Measurements from ENCODE around the gene C15orf40.
"Not testable (repeated sequence)": the region's sequence is repeated elsewhere in the genome, so short reads cannot be mapped to it uniquely, and the experiment has no call there.

Gene C15orf40

DNA sequence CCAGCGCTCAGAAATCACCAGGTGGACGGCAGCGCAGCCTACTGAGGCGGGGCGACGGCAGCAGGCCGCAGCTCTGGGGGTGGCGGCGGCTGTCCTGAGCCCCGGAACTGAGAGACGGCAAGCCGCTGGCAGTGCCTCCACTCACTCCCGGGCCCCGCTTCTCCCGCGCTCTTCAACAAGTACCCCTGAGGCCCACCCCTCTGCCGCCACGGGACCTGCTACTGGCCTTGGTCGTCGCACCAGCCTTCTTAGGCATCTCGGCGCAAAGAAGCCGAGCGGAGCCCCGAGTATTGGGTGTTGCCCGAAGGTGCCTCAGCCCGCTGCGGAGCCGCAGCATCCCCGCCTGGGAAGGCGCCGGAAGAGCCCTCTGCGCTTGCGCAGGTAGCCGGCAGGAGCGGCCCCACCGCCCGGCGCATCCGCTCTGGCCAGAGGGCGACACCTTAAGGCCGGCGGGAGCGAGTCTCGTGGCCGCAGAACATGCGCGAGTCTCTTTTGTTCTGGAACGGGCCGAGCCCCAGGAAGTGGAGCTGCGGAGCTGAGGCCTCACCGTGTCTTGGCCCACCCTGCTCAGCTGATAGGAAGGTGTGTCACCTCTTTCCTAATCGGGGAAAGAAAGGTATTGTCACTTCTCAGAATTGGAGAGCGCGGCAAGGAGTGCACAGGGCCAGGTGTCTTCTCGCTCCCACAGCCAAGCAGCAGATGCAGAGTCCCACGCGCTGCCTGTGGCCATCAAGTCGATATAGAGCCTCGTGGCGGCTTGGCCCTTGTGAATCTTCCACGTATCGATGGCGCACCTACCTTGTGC, at the start of gene C15orf40:
C15orf40 (minus strand) TSS at position 369 of the 805 bp plus-strand sequence; CDS start at position 337, 32 bp downstream.
- no peak for FAIRE-seq
- TF ChIP-seq POLR2A (IDR thresholded peaks at IDR 0.05; ENCODE audit: low read depth, low read length), result peak; percentile 63; the same call in 1 of the 2 replicates

GRCh38 chr15:83057696-83058376, 46.4 kb upstream of the C15orf40 start:
- no peak for DNase-seq (ENCODE audit: insufficient read length, low spot score)
- no peak for TF ChIP-seq POLR2A (IDR thresholded peaks at IDR 0.05; ENCODE audit: low read depth, low read length)
- no peak for FAIRE-seq

More for the DNA sequence above, at the start of gene C15orf40:
- peak; percentile 77 for DNase-seq (ENCODE audit: insufficient read length, low spot score)

- FAIRE-seq (no peak), DNase-seq (ENCODE audit: insufficient read length, low spot score) (no peak)
- TF ChIP-seq POLR2A (IDR thresholded peaks at IDR 0.05; ENCODE audit: low read depth, low read length), result no peak
These were observed 45.6 kb upstream of the C15orf40 start for GRCh38 chr15:83057002-83057401.

- no peak for TF ChIP-seq POLR2A (IDR thresholded peaks at IDR 0.05; ENCODE audit: low read depth, low read length)
- DNase-seq (ENCODE audit: insufficient read length, low spot score) (peak; percentile 15), FAIRE-seq (no peak)
These were observed 41.7 kb upstream of the C15orf40 start for GRCh38 chr15:83053151-83053550.

DNA sequence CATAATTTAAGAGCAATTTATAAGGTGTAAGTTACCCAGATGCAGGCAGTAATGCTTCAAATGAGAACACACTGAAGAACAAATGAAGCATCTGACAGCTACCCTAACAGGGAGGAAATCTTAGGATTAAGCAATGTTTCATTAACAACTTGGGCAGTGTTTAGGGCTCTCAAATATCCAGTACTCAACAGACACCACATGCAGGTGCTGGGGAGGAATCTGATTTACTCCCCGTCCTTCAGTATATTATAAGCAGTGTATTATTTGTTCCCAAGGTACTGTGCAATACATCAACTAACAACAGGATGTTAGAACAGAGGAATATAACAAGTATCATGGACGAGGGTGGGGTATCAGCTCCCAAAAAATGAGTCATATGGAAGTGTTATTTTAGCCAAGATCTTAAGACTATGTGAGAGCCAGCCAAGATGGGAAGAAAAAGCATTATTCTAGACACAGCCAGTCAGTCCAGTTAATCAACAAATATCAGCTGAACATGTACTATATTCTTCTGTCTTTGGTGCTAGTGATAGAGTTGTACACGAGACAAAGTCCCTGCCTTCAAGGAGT, 35.2 kb upstream of the C15orf40 start:
- no peak for FAIRE-seq
- no peak for TF ChIP-seq POLR2A (IDR thresholded peaks at IDR 0.05; ENCODE audit: low read depth, low read length)
- DNase-seq (ENCODE audit: insufficient read length, low spot score), result no peak

DNA sequence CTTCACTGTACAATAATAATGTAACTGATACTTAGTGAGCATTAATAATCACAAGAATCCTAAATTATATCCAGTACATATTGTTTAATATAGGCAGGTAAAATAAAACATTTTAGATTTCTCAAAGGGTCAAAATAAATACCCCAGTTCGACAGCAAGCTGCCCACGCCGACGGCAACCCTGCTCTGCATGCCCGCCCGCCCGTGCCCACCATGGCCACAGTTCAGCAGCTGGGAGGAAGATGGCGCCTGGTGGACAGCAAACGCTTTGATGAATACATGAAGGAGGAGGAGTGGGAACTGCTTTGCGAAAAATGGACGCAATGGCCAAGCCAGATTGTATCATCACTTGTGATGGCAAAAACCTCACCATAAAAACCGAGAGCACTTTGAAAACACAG, 32.7 kb upstream of the C15orf40 start:
- DNase-seq (ENCODE audit: insufficient read length, low spot score), result no peak
- FAIRE-seq, result no peak
- TF ChIP-seq POLR2A (IDR thresholded peaks at IDR 0.05; ENCODE audit: low read depth, low read length), result no peak

GRCh38 chr15:83039206-83039605, 27.8 kb upstream of the C15orf40 start:
- DNase-seq (ENCODE audit: insufficient read length, low spot score) (no peak), FAIRE-seq (no peak)
- no peak for TF ChIP-seq POLR2A (IDR thresholded peaks at IDR 0.05; ENCODE audit: low read depth, low read length)

- DNase-seq (ENCODE audit: insufficient read length, low spot score) (no peak), FAIRE-seq (no peak)
These were observed 24.8 kb upstream of the C15orf40 start for GRCh38 chr15:83036253-83036652.

GRCh38 chr15:83031234-83031633, 19.8 kb upstream of the C15orf40 start:
- FAIRE-seq; DNase-seq (ENCODE audit: insufficient read length, low spot score): not testable (repeated sequence)

More at GRCh38 chr15:83036253-83036652, 24.8 kb upstream of the C15orf40 start:
- no peak for TF ChIP-seq POLR2A (IDR thresholded peaks at IDR 0.05; ENCODE audit: low read depth, low read length)

GRCh38 chr15:83030021-83030420, 18.6 kb upstream of the C15orf40 start:
- no peak for TF ChIP-seq POLR2A (IDR thresholded peaks at IDR 0.05; ENCODE audit: low read depth, low read length)
- DNase-seq (ENCODE audit: insufficient read length, low spot score), result peak; percentile 21
- peak; percentile 84 for FAIRE-seq

GRCh38 chr15:83018436-83018835, 7.0 kb upstream of the C15orf40 start:
- FAIRE-seq (no peak), DNase-seq (ENCODE audit: insufficient read length, low spot score) (no peak)
- no peak for TF ChIP-seq POLR2A (IDR thresholded peaks at IDR 0.05; ENCODE audit: low read depth, low read length)

DNA sequence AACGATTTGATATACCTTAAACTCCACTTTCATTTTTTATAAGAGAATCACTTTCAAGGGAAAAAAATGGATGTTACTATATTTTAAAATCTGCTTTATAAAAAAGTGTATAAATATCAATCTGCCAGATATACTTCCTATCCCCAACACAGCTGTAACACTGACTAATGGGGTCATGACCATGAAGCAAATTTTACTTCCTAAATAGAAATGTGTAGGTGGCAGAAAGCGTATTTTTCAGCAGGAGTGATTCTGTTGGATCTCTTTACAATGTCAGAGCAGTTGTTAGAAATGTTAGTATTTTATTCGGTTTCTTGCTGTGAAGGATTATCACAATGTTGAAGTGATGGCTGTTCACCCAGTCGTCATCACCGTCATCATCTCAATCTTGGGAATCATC, 5.5 kb upstream of the C15orf40 start:
- DNase-seq (ENCODE audit: insufficient read length, low spot score), result no peak
- no peak for FAIRE-seq

DNA sequence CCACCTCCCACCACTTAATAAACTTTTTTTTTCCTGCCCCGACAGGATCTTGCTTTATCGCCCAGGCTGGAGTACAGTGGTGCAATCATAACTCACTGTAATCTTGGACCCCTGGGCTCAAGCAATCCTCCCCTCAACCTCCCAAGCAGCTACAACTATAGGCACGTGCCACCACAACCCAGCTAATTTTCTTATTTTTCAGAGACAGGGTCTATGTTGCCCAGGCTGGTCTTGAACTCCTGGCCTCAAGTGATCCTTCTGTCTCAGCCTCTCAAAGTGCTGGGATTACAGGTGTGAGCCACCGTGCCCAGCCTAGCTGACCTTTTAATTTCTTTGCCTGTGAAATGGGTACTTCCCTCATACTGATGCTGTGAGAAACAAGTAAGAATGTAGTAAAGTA, 3.9 kb upstream of the C15orf40 start:
- no peak for TF ChIP-seq POLR2A (IDR thresholded peaks at IDR 0.05; ENCODE audit: low read depth, low read length)
- DNase-seq (ENCODE audit: insufficient read length, low spot score) (no peak), FAIRE-seq (no peak)

More for the DNA sequence above, 5.5 kb upstream of the C15orf40 start:
- TF ChIP-seq POLR2A (IDR thresholded peaks at IDR 0.05; ENCODE audit: low read depth, low read length), result no peak

GRCh38 chr15:83014205-83014653, 2.8 kb upstream of the C15orf40 start:
- FAIRE-seq (no peak), DNase-seq (ENCODE audit: insufficient read length, low spot score) (no peak)
- TF ChIP-seq POLR2A (IDR thresholded peaks at IDR 0.05; ENCODE audit: low read depth, low read length), result no peak

All from H54 (cell line).